Tibial nerve (tissue), 4 donors: ENCODE measurements around the gene TEN1. TPM values are rescaled to one million over a fixed set of nuclear protein-coding genes. Genes with fewer than 3 reads are reported as not detected.

ENCODE experiments used
- total RNA-seq, 4 donors: library from RNA; depleted of rRNA; stranded (reverse); fragments of >200 nt; gene quantifications; one replicate each; pipeline ENCODE4 v1.1.0, GENCODE V29; 2016

The TEN1 gene
- total RNA-seq, 4 donors from 2014 or later, result 8.6 to 22.2 (median 11.5) TPM

Other genes starting within 250 kb of the TEN1 start
- gene GALK1, start 214.0 kb upstream of the TEN1 start, total RNA-seq, result 10 to 100 TPM; 54.5 to 57.5 (median 55.6) TPM
- 10 to 100 TPM; 30.2 to 53.4 (median 36.2) TPM for gene UNK, start 194.4 kb upstream of the TEN1 start, total RNA-seq
- gene UNC13D, start 134.8 kb upstream of the TEN1 start, total RNA-seq, result 10 to 100 TPM; 10.5 to 53.1 (median 22.6) TPM
- gene WBP2, start 123.9 kb upstream of the TEN1 start, total RNA-seq, result 10 to 100 TPM; 63.5 to 79.7 (median 71.0) TPM
- gene TRIM47, start 100.7 kb upstream of the TEN1 start, total RNA-seq, result 10 to 100 TPM; 47.4 to 79.0 (median 57.0) TPM
- 10 to 100 TPM; 40.2 to 68.1 (median 41.5) TPM for gene TRIM65, start 82.3 kb upstream of the TEN1 start, total RNA-seq
- gene MRPL38, start 74.4 kb upstream of the TEN1 start, total RNA-seq, result 100 to 1,000 TPM in 1 of 4 donors, 10 to 100 TPM in 3; 56.8 to 118 (median 76.2) TPM
- gene FBF1, start 38.2 kb upstream of the TEN1 start, total RNA-seq, result 10 to 100 TPM; 19.9 to 32.4 (median 25.7) TPM
- gene ACOX1, start 74 bp upstream of the TEN1 start, total RNA-seq, result 10 to 100 TPM; 33.7 to 44.4 (median 39.1) TPM
- 10 to 100 TPM in 1 of 4 donors, 1 to 10 TPM in 3; 3.8 to 12.3 (median 5.9) TPM for gene CDK3, start 21.6 kb downstream of the TEN1 start, total RNA-seq
- gene EVPL, start 48.1 kb downstream of the TEN1 start, total RNA-seq, result 1 to 10 TPM in 2 of 4 donors, under 1 TPM in 1, not detected in 1; 0.98 to 3.0 (median 2.1) TPM
- 10 to 100 TPM; 51.5 to 58.6 (median 53.5) TPM for gene SRP68, start 93.3 kb downstream of the TEN1 start, total RNA-seq
- not detected for gene GALR2, start 95.5 kb downstream of the TEN1 start, total RNA-seq
- not detected for gene ZACN, start 99.9 kb downstream of the TEN1 start, total RNA-seq
- gene EXOC7, start 124.5 kb downstream of the TEN1 start, total RNA-seq, result 10 to 100 TPM; 51.7 to 87.3 (median 75.1) TPM
- gene FOXJ1, start 162.0 kb downstream of the TEN1 start, total RNA-seq, result not detected